HTR-8/SVneo (cell line): ENCODE results near the gene IGF2R.

Experiments used
- DNase-seq: peaks from one replicate; pipeline ENCODE4 v3.0.0; 2011; ENCODE audit warnings: low spot score, mixed read lengths; ENCODE audit not compliant: insufficient read length
- FAIRE-seq: peaks from 2 replicates; lab custom pipeline; 2011; peaks lifted over from hg19 to GRCh38; lab: Jason Lieb, UNC

The IGF2R gene

GRCh38 chr6:160067564-160067963 lies 98.7 kb downstream of the IGF2R start:
- no peak for FAIRE-seq

GRCh38 chr6:160068346-160068745 lies 99.5 kb downstream of the IGF2R start:
- DNase-seq (no peak), FAIRE-seq (no peak)

More at GRCh38 chr6:160067564-160067963, 98.7 kb downstream of the IGF2R start:
- no peak for DNase-seq

GRCh38 chr6:160069050-160069454 lies 100.2 kb downstream of the IGF2R start:
- FAIRE-seq (no peak), DNase-seq (no peak)

GRCh38 chr6:160069459-160069858 lies 100.6 kb downstream of the IGF2R start:
- FAIRE-seq (no peak), DNase-seq (no peak)

GRCh38 chr6:160070427-160070826 lies 101.5 kb downstream of the IGF2R start:
- DNase-seq (no peak), FAIRE-seq (no peak)

- FAIRE-seq (no peak), DNase-seq (no peak)
Observed at GRCh38 chr6:160070831-160071230, 101.9 kb downstream of the IGF2R start.

GRCh38 chr6:160071805-160072690 lies 103.2 kb downstream of the IGF2R start:
- no peak for FAIRE-seq
- DNase-seq, result no peak

GRCh38 chr6:160073272-160073671 lies 104.4 kb downstream of the IGF2R start:
- DNase-seq, result no peak
- FAIRE-seq, result no peak

GRCh38 chr6:160076009-160076408 lies 107.1 kb downstream of the IGF2R start:
- FAIRE-seq (no peak), DNase-seq (no peak)

- no peak for DNase-seq
- FAIRE-seq, result no peak
Observed at GRCh38 chr6:160077024-160077423, 108.1 kb downstream of the IGF2R start.

GRCh38 chr6:160077526-160077925 lies 108.6 kb downstream of the IGF2R start:
- no peak for FAIRE-seq

GRCh38 chr6:160078883-160079685 lies 110.2 kb downstream of the IGF2R start:
- FAIRE-seq, result no peak

More at GRCh38 chr6:160077526-160077925, 108.6 kb downstream of the IGF2R start:
- DNase-seq, result no peak

GRCh38 chr6:160079686-160080043 lies 110.8 kb downstream of the IGF2R start:
- no peak for DNase-seq
- FAIRE-seq, result no peak

More at GRCh38 chr6:160078883-160079685, 110.2 kb downstream of the IGF2R start:
- no peak for DNase-seq

GRCh38 chr6:160080097-160080496 lies 111.2 kb downstream of the IGF2R start:
- DNase-seq, result no peak
- FAIRE-seq, result no peak

GRCh38 chr6:160081398-160081797 lies 112.5 kb downstream of the IGF2R start:
- DNase-seq (no peak), FAIRE-seq (no peak)

GRCh38 chr6:160082627-160083026 lies 113.7 kb downstream of the IGF2R start:
- DNase-seq (no peak), FAIRE-seq (no peak)

GRCh38 chr6:160084198-160084776 lies 115.4 kb downstream of the IGF2R start:
- DNase-seq (no peak), FAIRE-seq (no peak)

GRCh38 chr6:160085226-160085625 lies 116.3 kb downstream of the IGF2R start:
- FAIRE-seq (no peak), DNase-seq (no peak)

GRCh38 chr6:160085713-160086505 lies 117.0 kb downstream of the IGF2R start:
- FAIRE-seq (no peak), DNase-seq (no peak)

GRCh38 chr6:160086754-160087153 lies 117.9 kb downstream of the IGF2R start:
- no peak for FAIRE-seq
- no peak for DNase-seq
